Neuron (in vitro differentiated cells): ENCODE results near the gene TBATA.

Experiments
- H2AFZ ChIP-seq: one replicate; pipeline ENCODE4 v1.6.1; 2013; ENCODE audit warnings: low read depth, mild to moderate bottlenecking, inconsistent platforms, low read length, moderate library complexity
- H3K27me3 ChIP-seq: one replicate; pipeline ENCODE4 v1.6.1; 2013; ENCODE audit warnings: low read length; ENCODE audit not compliant: insufficient read depth
- H3K36me3 ChIP-seq: one replicate; pipeline ENCODE4 v1.6.1; 2013; ENCODE audit warnings: low read length; ENCODE audit not compliant: insufficient read depth
- H3K4me1 ChIP-seq: one replicate; pipeline ENCODE4 v1.6.1; 2013; ENCODE audit warnings: low read length; ENCODE audit not compliant: insufficient read depth
- H3K4me3 ChIP-seq: 2 replicates; pipeline ENCODE4 v1.5.1; 2013; ENCODE audit warnings: mild to moderate bottlenecking, low read length, moderate library complexity
- H3K9me3 ChIP-seq: one replicate; pipeline ENCODE4 v1.6.1; 2013; ENCODE audit warnings: low read length

The TBATA gene

DNA sequence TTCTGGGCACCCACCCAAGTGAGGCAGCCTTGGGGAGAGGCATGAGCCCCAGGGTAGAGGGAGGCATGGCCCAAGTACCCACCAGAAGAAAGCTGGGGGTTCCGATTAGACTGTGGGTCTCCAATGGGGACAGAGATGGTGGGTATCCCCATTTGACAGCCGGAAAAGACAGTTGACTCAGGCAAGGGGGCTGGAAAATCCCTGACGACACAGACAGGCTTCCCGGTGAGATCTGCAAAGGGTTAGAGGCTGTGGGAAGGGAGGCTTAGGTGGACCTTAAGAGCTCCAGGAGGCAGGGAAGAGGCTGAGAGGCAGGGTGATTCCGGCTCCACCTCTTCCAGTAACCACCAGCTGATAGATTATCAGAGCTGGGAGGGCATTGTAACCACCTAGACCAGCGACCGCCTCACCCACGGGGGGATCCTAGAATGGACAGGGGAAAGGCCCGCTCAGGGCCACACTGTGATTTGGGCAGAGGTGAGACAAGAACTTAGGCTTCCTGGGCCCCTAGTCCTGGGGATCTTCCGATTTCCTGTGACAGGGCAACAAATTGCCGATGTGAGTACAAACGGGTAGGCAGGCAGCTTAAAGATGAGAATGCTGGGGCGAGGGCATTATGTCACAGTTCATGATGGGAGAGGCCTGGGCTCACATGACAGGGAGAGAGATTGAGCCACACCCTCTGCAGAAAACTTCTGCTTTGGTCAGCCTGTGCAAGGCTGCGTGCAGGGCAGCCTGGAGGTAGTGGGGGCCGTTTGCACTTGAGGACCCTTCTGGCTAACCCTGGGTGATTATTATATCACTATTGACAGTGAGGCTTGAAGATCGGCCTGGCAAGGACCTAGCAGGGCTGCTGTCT lies 5.4 kb downstream of the TBATA start:
- H3K9me3 ChIP-seq: no peaks in the 10 kb centered on the region
- peaks cover 30% of the 10 kb centered on the region for H3K27me3 ChIP-seq
- no peaks in the 10 kb centered on the region for H3K4me1 ChIP-seq
- H3K36me3 ChIP-seq: no peaks in the 10 kb centered on the region
- H3K4me3 ChIP-seq: no peak overlapping the region
- no peak overlapping the region for H2AFZ ChIP-seq

- Histone ChIP-seq H2AFZ (no peak overlapping the region), H3K4me1 (no peaks in the 10 kb centered on the region), H3K36me3 (no peaks in the 10 kb centered on the region), H3K27me3 (peaks cover 30% of the 10 kb centered on the region), H3K4me3 (no peak overlapping the region), H3K9me3 (no peaks in the 10 kb centered on the region)
Observed at GRCh38 chr10:70779088-70779487, 6.1 kb downstream of the TBATA start.

DNA sequence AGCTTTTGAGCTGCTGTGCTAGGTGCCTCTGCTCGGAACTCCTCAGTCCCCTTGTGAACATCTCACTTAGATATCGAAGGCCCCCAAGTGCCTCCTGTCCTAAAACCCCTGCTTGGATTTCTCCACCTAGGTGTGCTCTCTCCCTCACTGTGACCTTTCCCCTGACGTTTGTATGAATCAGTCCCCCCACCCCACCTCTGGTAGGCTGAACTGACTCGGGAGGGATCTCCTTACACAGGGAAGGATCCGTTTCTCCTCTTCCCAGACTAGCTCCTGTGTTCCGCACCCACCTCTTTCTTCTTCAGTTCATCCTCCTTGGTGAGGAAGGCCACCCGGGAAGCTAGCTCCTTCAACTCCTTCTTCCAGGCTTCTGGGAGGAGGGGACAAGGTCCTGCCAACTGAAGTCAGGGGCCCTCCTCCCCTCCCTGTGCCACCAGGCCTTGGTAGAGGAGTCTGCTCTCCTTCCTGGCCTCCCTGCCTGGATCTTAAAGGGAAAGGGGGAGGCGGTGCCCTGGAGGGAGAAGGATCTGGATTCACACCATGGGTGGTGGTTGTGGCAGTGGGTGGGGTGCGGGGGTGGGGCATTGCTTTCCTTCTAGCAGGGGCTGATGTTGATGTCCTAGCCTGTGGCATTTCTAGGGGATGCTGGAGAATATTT lies 6.8 kb downstream of the TBATA start:
- no peak overlapping the region for H3K4me3 ChIP-seq
- H3K4me1 ChIP-seq: no peaks in the 10 kb centered on the region
- peaks cover 30% of the 10 kb centered on the region for H3K27me3 ChIP-seq
- no peak overlapping the region for H2AFZ ChIP-seq
- no peaks in the 10 kb centered on the region for H3K36me3 ChIP-seq
- no peaks in the 10 kb centered on the region for H3K9me3 ChIP-seq

DNA sequence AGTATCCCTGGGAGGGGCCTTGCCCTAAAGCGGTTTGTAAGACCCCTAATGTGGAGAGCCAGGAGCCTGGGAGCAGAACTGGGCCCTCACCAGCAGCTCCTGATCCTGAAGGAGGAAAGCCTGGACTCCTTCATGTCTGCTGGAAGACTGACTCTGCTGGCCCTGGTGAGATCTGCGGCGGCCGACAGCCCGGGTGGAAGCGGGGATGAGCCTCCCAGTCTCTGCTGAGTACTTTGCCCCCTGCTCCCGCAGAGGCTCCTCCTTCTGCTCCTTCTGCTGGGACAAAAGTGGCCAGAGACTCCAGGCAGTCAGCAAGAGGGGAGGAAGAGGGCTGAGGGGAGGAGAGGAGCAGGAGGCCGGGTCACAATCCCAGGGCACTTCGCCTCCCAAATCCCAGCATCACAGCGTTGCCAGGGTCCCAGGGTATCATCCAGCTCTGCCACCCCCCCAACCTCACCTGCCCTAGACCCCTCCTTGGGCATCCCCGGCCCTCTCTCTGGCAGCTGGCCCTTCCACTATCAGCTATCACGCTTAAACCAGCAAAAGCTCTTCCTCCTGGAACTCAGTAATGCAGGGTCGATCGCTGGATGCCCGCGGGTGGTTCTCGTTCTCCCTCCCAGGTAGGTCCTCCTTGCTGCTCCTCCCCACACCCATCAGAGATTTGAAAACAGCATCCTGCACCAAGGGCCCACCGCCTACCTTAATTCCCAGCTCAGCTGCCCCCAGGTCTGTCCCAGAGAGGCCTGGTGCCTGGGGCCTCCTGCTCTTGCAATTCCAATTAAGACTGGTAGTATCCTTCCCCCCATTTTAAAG lies 7.9 kb downstream of the TBATA start:
- H3K4me1 ChIP-seq: no peaks in the 10 kb centered on the region
- H3K9me3 ChIP-seq: no peaks in the 10 kb centered on the region
- H3K36me3 ChIP-seq: no peaks in the 10 kb centered on the region
- H3K4me3 ChIP-seq: no peak overlapping the region
- H2AFZ ChIP-seq: no peak overlapping the region
- peaks cover 27% of the 10 kb centered on the region for H3K27me3 ChIP-seq

- no peak overlapping the region for H3K4me3 ChIP-seq
- no peaks in the 10 kb centered on the region for H3K36me3 ChIP-seq
- H3K9me3 ChIP-seq: no peaks in the 10 kb centered on the region
- peaks cover 27% of the 10 kb centered on the region for H3K27me3 ChIP-seq
- no peak overlapping the region for H2AFZ ChIP-seq
- H3K4me1 ChIP-seq: no peaks in the 10 kb centered on the region
Observed at GRCh38 chr10:70776455-70777005, 8.6 kb downstream of the TBATA start.

DNA sequence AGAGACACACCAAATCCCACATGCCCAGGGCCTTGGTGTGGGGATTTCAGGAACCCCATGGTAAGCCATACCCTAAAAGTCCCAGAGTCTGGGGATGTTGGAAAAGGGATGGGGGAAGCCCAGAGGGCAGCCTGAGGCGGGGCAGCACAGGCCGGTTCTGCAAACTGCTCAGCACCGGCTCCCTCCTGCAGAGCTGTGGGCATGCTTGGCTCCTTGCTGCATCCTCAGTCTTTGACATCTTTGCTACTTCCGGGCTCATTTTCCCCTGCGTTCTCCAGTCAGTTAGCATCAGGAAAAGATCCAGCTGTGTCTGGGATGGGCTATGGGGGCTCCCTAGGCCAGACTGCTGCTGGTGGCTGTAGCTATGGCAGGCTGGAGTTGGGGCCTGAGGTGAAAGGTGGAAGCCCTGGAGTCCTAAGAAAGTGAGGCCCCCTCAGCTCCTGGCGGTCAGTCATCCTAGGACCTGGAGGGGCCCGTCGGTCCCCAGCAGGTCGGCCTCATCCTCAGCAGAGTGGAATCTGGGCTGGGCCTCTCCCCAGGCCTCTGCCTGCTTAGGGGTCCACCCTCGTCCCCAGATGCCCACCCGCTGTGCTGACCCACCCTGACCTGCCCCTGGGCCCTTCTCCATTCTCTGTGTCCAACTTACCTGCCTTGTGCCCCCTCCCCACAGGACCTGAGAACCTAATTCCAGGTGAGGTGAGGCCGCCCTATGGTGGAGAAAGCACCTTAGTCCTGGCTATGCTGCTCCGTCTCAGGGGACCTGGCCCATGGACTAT lies 9.3 kb downstream of the TBATA start:
- Histone ChIP-seq H2AFZ (no peak overlapping the region), H3K9me3 (no peaks in the 10 kb centered on the region), H3K27me3 (peaks cover 26% of the 10 kb centered on the region), H3K4me1 (no peaks in the 10 kb centered on the region), H3K4me3 (no peak overlapping the region), H3K36me3 (no peaks in the 10 kb centered on the region)

DNA sequence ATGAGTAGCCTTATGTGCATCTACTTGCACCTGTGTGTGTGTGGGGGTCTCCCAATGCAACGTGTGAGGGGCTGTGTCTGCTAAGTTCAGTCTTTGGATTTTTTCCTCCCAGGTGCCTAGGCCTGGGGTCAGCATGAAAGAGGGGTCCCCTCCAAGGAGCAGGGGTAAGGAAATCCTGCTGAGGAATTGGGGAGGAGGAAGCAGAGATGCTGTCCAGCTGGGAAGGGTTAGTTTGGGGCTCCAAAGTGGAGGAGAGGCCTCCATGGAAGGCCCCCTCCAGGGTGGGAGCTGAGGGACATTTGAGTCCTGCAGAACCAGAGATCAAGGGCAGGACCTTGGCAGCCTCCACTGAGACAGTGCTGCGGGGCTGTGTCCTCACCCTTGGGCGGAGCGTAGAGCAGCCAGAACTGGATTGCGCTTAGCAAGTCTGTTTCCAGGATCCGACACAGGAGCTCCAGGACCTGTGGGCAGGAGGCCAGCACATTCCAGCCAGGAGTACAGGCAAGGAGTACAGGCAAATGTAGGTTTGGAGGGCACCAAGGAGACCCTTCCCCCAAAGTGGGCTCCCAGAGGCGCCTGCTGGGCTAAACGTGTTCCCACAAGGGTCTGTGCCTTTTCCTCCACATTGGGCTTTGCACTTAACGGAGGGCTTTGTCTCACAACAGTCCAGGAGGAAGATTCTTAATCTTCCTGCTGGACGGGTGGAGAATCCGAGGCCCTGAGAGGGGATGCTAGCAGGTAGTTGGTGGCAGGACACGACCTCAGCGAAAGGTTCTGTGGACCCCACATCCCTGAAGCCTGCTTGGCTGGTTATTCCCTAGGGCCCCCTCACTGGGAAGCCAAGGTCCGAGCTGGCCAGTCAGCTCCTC lies 10.1 kb downstream of the TBATA start:
- Histone ChIP-seq H3K4me3 (no peak overlapping the region), H2AFZ (no peak overlapping the region), H3K9me3 (no peaks in the 10 kb centered on the region), H3K4me1 (no peaks in the 10 kb centered on the region), H3K36me3 (no peaks in the 10 kb centered on the region), H3K27me3 (peaks cover 19% of the 10 kb centered on the region)

DNA sequence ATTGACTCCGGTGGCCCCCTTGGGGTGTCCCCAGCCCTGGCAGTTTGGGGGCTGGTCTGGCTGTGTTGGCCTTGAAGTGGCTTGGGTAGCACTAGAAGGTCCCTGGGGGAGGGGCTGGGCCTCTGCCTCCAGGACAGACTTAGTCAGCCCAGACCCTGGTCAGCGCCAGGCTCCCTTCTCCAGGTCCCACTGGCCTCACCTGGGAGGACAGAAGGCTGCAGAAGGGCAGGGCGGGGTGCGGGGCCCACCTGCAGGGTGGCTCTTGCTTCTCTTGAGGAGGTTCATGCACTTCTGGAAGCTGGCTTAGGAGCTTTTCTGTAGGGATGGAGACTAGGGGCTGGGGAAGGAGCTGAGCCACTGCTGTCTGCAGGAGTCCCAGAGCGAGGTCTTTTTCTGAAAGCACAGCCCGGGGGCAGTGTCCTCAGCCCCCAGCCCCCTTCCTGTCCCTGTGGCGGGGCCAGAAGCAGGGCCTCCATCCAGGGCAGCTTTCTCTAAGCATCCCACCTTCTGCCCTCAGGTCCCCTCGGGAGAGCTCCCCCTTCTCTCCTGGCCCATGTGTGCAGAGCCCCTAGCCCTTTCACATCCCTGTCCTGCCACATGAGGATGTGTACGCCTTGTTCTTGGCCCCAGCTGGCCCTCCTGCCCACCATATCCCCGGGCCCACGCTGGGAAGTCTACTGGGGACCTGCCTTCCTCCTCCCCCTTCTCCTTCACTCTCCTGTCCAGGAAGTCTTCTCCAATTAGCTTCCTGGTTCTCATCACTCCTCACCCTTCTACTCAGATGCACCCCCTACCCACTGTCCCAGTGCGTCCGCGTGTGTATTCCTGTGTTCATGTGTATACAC lies 11.0 kb downstream of the TBATA start:
- Histone ChIP-seq H3K4me3 (no peak overlapping the region), H3K27me3 (peaks cover 11% of the 10 kb centered on the region), H3K4me1 (no peaks in the 10 kb centered on the region), H3K36me3 (no peaks in the 10 kb centered on the region), H2AFZ (no peak overlapping the region), H3K9me3 (no peaks in the 10 kb centered on the region)

DNA sequence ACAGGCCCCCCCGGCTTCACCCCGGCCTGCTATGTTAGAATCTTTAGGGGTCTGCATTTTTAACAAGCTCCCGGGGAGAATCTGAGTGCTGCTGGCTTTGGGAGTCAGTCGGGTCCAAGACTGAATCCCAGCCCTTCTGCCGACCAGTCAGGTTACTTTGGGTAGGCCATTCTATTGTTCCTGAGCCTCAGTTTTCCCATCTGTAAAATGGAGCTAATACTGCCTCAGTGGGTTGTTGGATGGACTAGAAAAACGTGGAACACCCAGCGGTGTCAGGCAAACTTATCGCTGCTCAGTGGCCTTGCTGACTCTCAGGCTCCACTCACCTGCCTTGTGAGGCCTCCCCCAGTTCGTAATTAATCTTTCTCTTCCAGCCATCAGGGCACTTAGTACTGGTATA lies 11.7 kb downstream of the TBATA start:
- Histone ChIP-seq H3K4me1 (no peaks in the 10 kb centered on the region), H3K4me3 (no peak overlapping the region), H3K27me3 (peaks cover 8% of the 10 kb centered on the region), H3K9me3 (no peaks in the 10 kb centered on the region), H2AFZ (no peak overlapping the region), H3K36me3 (no peaks in the 10 kb centered on the region)

GRCh38 chr10:70772627-70773026 lies 12.6 kb downstream of the TBATA start:
- no peaks in the 10 kb centered on the region for H3K9me3 ChIP-seq
- H2AFZ ChIP-seq: no peak overlapping the region
- H3K36me3 ChIP-seq: no peaks in the 10 kb centered on the region
- H3K4me3 ChIP-seq: no peak overlapping the region
- H3K27me3 ChIP-seq: peaks cover 8% of the 10 kb centered on the region
- no peaks in the 10 kb centered on the region for H3K4me1 ChIP-seq
